Activated CD8-positive, alpha-beta memory T cell treated with anti-CD3 and anti-CD28 coated beads, Interleukin-2, amount 50 U/mL, for 1 hour (primary cell): ENCODE data around the gene LRRC4C.
"Not testable (repeated sequence)": the region's sequence is repeated elsewhere in the genome, so short reads cannot be mapped to it uniquely, and the experiment has no call there.

Experiments used
- DNase-seq: peaks from one replicate; pipeline ENCODE4 v3.0.0-alpha.2; 2020; ENCODE audit errors: extremely low read depth

Gene LRRC4C

GRCh38 chr11:41031551-41032060 lies 427.8 kb downstream of the LRRC4C start:
- no peak for DNase-seq

DNA sequence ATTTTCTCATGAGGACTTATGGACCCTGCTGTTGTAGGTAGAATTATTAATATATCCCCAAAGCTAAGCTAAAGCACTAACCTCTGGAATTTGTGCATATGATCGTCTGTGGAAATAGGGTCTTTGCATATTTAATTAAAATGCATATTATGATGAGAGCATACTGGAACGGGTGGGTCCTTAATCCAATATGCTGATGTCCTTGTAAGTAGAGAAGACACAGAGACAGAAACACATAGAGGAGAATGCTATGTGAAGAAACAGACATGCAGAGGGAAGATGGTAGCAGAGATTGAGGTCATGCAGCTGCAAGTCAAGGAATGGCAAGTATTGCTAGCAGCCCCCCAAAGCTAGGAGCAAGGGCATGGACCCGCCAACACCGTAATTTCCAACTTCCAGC lies 439.2 kb downstream of the LRRC4C start:
- DNase-seq: no peak

DNA sequence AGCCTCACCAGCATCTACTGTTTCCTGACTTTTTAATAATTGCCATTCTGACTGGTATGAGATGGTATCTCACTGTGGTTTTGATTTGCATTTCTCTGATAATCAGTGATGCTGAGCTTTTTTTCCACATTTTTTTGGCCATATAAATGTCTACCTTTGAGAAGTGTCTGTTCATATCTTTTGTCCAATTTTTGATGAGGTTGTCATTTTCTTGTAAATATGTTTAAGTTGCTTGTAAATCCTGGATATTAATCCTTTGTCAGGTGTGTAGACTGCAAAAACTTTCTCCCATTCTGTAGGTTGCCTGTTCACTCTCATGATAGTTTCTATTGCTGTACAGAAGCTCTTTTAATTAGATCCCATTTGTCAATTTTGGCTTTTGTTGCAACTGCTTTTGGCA lies 439.8 kb downstream of the LRRC4C start:
- not testable (repeated sequence) for DNase-seq

- DNase-seq: no peak
Measured at GRCh38 chr11:41018224-41018623, 441.2 kb downstream of the LRRC4C start.

DNA sequence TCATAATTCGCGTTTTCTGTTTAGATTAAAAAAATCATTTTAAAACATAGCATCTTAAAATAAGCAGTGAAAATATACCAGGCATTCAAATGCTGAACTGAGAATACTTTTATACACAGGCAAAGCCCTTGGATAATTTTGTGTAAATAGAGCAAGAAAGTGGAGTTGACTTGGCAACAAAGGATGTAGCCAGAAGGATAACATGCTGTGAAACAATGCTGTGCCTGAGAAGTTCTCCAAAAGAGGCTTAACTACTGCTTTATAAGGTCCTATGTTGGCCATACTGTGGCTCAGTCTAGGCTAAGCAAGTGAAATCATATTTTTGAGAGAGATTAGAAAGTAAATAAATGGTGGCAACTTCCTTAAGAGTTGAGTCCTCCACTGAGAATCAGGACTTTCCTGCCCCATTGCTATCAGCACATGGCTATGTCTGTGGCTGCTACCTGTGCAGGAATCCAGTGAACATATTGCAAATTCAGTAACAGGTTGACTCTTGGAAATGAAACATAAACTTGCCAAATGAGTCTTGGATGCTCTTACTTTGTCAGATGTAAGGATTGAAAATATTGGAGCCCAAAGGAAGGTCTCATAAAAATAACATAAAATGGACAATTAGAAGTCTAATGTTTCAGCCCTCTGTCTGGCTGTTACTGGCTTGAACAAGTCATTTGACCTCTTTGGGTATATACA lies 448.9 kb downstream of the LRRC4C start:
- DNase-seq: no peak

GRCh38 chr11:41005986-41006385 lies 453.5 kb downstream of the LRRC4C start:
- no peak for DNase-seq

GRCh38 chr11:41003339-41004282 lies 455.8 kb downstream of the LRRC4C start:
- no peak for DNase-seq

DNA sequence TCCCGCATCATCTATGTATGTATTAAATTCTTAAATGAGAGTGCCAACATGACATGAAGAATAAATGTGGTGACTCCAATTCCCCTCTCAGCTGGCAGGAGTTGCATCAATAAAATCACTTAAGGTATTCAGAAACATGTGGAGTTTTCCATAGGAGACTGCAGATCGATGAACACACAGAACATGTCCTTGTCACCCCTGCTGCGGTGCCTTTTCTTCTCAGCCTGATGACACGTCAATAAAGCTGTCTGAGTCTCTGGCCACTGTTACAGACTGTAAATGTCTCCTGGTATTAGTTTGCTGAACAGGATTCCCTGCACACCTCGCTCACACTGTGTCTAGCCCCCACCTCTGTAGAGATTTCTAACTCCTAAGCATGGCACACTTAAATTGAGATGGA lies 460.5 kb downstream of the LRRC4C start:
- DNase-seq: no peak

DNA sequence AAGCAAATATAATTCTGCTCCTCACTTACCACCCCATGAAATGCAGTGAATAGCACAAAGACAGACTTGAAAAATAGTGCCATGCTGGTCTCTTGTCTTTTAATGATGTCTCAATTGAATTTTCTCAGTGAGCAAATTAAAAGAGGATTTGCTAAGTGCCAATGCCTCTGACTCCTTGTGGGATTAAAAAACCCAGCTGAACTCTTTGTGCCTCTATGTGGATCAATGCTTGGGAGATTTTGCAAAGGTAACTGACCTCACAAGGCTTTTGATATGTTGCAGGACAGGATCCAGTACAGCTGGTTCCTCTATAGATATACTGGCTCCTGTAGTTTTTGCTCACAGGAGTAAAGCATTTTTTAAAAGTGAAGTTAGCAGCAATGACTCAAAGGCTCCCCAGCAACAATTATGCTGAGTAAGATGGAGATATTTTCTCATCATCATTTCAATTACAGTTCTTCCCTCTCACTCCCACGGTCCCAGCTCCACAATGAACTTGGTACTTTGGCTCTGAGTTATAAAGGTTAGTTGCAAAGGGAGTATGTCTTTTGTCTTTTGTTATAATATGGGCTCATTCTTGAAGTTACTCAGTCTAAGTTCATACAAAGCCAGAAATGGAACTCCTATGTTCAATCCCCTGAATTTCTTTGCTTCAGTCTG lies 471.5 kb downstream of the LRRC4C start:
- no peak for DNase-seq

- DNase-seq: no peak
Measured at GRCh38 chr11:40986320-40986719, 473.1 kb downstream of the LRRC4C start.

DNA sequence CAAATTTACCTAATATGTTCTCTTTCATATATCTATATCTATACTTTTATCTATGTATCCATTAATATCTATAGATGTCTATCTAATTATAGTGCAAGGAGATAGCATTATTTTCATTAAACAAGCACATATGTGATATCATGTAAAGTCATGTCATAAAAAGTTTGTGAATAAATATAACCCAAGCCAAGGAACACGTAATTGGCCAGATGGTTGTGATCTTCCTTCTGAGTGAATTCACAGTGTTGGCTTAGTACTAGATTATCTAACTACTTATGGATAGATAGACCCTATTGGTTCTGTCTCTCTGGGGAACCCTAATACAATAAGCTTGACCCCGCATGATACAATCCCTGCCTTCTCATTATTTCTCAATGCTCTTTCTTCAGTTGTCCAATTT lies 484.4 kb downstream of the LRRC4C start:
- no peak for DNase-seq

DNA sequence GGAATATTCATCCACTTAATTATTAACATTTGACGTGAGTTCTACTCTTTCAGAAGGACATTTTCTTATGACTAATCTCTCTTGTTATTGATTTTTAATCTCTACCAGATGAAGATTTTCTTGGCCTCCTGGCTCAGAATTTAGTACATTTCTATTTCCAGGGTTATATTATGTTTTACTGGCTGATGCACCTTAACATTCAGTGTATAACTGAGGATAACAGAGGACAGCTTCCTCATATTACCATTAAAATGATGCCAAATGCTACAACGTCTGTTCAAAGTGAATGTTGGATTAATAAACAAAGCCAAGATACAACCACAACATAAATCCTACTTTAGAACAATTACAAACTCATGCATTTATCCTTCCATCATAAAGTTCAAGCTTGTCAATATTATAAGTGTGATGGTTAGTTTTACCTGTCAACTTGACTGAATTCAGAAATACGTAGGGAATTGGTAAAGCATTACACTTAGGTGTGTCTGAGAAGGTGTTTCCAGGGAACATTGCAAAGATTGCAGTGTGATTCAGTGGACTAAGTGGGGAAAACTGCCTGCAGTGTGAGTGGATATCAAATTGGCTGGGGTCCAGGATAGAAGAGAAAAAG lies 485.2 kb downstream of the LRRC4C start:
- DNase-seq: no peak

DNA sequence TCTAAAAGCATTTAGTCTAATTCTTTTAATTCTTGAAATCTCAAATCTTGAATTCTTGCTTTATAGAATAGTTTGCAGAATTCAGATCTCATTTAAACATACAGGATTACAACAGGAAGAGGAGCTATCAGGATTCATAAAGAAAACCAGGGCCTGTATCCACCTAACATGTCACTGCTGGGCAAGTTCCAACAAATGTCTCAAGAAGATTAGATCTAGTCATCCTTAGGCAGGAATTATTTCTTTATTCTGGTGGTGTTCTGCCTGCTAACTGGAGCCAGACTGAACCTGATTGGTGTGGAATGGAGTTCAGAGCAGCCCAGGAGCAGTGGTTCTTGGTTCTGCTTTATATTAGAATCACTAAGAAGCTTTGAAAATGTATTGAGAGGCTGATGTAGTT lies 500.7 kb downstream of the LRRC4C start:
- no peak for DNase-seq

GRCh38 chr11:40952479-40952878 lies 507.0 kb downstream of the LRRC4C start:
- no peak for DNase-seq

DNA sequence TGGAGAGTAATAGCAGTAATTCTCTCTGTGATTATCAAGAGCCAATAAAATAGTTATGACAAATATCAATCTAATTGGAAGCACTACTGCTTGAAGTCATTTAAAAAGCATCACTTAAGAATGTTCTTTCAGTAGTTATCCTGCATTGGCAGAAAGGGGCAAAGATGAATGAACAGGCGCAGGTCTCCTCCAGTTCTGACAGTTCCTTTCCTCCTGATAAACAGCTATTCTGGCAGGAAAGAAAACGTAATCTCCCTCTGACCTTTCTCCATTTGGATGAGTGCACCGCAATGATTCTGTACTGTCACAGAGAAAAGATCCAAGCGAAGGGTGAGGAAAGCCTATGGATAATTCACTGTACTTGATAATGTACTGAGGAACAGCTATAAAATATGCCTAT lies 521.5 kb downstream of the LRRC4C start:
- no peak for DNase-seq

GRCh38 chr11:40924915-40925314 lies 534.5 kb downstream of the LRRC4C start:
- no peak for DNase-seq

DNA sequence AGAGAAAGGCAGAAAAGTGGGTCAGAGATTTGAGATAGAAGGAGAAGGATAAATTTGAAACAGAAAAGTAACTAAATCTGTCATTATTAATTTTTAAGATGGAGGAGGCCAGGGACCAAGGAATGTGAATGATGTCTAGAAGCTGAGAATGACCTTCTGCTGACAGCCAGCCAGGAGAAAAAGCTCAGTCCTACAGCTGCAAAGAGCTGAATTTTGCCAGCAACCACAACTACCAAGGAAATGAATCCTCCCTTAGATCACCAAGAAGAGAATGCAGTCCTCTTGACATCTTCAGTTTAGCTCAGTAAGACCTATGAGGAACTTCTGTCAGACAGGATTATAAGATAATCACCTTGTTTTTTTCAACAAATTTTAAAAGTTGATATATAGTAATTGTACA lies 538.2 kb downstream of the LRRC4C start:
- DNase-seq: no peak

GRCh38 chr11:40910774-40911173 lies 548.7 kb downstream of the LRRC4C start:
- not testable (repeated sequence) for DNase-seq

DNA sequence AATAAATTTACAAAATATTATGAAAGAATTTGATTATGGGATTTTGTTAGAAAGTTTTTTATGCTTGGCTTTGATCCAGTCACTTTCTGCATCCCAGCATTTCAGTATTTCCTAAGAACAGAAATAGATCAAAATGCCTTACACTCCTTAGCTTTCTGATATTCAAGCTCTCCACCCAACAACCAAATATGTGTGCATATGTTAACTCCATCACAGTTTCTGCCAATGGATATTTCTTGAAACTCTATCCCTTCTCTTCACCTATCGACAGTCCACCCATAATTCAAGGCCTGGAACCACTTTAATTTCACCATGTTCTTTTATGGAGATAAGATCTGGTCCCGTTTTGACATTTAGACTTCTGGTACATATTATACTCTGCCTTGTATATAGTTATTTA lies 565.0 kb downstream of the LRRC4C start:
- no peak for DNase-seq

GRCh38 chr11:40885250-40885954 lies 574.0 kb downstream of the LRRC4C start:
- no peak for DNase-seq

DNA sequence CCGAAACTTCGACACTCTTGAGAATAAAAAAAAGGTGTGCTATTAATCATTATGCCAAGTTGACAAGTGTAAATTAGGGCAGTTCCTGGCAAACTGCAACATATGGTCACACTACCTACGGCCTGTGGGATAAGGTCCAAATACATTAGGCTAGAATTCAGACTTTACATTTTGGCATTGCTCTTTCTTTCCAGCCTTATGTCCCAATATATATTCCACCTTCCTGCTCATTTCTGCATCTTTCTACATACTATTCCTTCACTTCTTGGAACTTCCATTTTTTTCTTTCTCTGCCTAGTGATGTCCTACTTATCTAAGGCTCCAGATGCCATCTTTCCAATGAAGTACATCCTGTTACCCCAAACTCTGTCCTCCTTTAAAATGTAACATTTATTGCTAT lies 577.2 kb downstream of the LRRC4C start:
- no peak for DNase-seq
